Lung (tissue), 12 donors: ENCODE data around the gene TLR7. TPM values are rescaled to one million over a fixed set of nuclear protein-coding genes. Genes with fewer than 3 reads are reported as not detected.
A peak's percentile ranks its signal among the peaks of the same experiment; 100 is the strongest.

ENCODE experiments used
- ATAC-seq: fragments of 200-7000 bp; cut with Tn5 transposase; one replicate; pipeline ENCODE4 v1.9.1; 2020; ENCODE audit warnings: moderate number of reproducible peaks; ENCODE audit not compliant: insufficient read depth, low FRiP score
- DNase-seq, 3 donors: peaks; one replicate each; pipeline ENCODE4 v3.0.0-alpha.2; 2013 to 2017
- H3K27ac ChIP-seq, 2 donors: one replicate each; pipeline ENCODE4 v1.5.1; 2013; ENCODE audit warnings: mild to moderate bottlenecking in 2 of 2, moderate library complexity in 2 of 2, control low read depth in 1 of 2, inconsistent platforms in 1 of 2, low read depth in 1 of 2, low read length in 1 of 2
- H3K27me3 ChIP-seq, 3 donors: one replicate each; pipeline ENCODE4 v1.5.1; 2013; ENCODE audit warnings: low read length in 2 of 3; ENCODE audit not compliant: control insufficient read depth in 3 of 3, insufficient read depth in 3 of 3
- H3K36me3 ChIP-seq, 4 donors: one replicate each; pipeline ENCODE4 v1.5.1; 2013; ENCODE audit warnings: low read length in 4 of 4, mild to moderate bottlenecking in 1 of 4, moderate library complexity in 1 of 4; ENCODE audit not compliant: control insufficient read depth in 4 of 4, insufficient read depth in 4 of 4
- H3K4me1 ChIP-seq, 5 donors: one replicate each; pipeline ENCODE4 v1.5.1; 2013; ENCODE audit warnings: low read length in 5 of 5, mild to moderate bottlenecking in 2 of 5, moderate library complexity in 1 of 5; ENCODE audit not compliant: control insufficient read depth in 5 of 5, insufficient read depth in 5 of 5
- H3K4me3 ChIP-seq: one replicate; pipeline ENCODE4 v1.5.1; 2013; ENCODE audit warnings: mild to moderate bottlenecking, control low read depth, moderate library complexity
- H3K9ac ChIP-seq, 2 donors: one replicate each; pipeline ENCODE4 v1.5.1; 2013; ENCODE audit warnings: low read length in 2 of 2, control low read depth in 1 of 2; ENCODE audit not compliant: insufficient read depth in 1 of 2
- H3K9me3 ChIP-seq, 4 donors: one replicate each; pipeline ENCODE4 v1.5.1; 2013; ENCODE audit warnings: low read length in 3 of 4, mild to moderate bottlenecking in 1 of 4, moderate library complexity in 1 of 4; ENCODE audit not compliant: control insufficient read depth in 4 of 4, insufficient read depth in 3 of 4
- WGBS, 2 donors: extraction: QIAGEN DNeasy Blood & Tissue Kit; methylation state at CpG; one replicate each; pipeline ENCODE4 v1.1.7; 2013; 5-methylcytosine and 5-hydroxymethylcytosine counted together
- polyA plus RNA-seq, 2 donors: library from polyadenylated mRNA; stranded (reverse); fragments of 200-250 nt; gene quantifications; one replicate each; pipeline ENCODE4 v1.2.1, GENCODE V29; 2013
- total RNA-seq, 2 donors: library from RNA; depleted of rRNA in 1 of 2; stranded (reverse); fragments of >200 nt in 1 of 2; gene quantifications; one replicate each; pipeline ENCODE4 v1.2.1, GENCODE V29; 2014 to 2021
- TF ChIP-seq, protein P1 (sequence below): IDR thresholded peaks from 2 replicates; pipeline ENCODE4 v1.5.1; 2012; ENCODE audit warnings: mild to moderate bottlenecking; ENCODE audit errors: control extremely low read depth, extremely low read depth
- donor health status: control.
- donor health status: control.
- donor health status: Bipolar disorder and iron deficiency.
- donor health status: healthy.
- donor health status: DM: yes; HTN: yes; CAD: no.

Gene TLR7
- total and polyA plus RNA-seq, 4 donors = 0.26 to 3.5 (median 0.80) TPM

DNA sequence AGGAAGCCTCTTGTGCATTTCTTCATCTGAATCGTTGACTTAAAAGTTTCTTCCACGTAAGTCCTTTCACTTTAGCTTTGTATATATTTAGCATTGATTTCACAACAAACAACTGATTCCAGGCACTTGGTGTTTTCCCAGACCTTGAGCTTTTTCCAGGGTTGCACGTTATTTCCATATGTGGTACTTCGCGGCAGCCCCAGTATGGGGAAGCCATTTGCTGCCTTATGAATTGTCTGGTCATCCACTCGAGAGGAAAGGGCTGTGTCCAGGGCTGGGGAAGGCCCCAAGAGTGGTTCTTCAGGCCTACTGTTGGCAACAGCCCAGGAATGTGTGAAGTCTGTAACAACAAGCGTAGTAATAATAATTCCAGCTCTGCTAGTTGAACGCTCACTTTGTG lies 36.8 kb downstream of the TLR7 start:
- Histone ChIP-seq H3K9ac (no peak overlapping the region), H3K27ac (no peak overlapping the region), H3K36me3 (no peaks in the 10 kb centered on the region), H3K4me1 (no peaks in the 10 kb centered on the region), H3K27me3 (peaks cover 0 to 10% (median 9%) of the 10 kb centered on the region in 3 donors), H3K4me3 (no peak overlapping the region), H3K9me3 (no peaks in the 10 kb centered on the region)
- 54 to 65% methylated on average over 8 of the region's 8 CpGs for WGBS, 2 donors
- TF ChIP-seq, protein P1, sequence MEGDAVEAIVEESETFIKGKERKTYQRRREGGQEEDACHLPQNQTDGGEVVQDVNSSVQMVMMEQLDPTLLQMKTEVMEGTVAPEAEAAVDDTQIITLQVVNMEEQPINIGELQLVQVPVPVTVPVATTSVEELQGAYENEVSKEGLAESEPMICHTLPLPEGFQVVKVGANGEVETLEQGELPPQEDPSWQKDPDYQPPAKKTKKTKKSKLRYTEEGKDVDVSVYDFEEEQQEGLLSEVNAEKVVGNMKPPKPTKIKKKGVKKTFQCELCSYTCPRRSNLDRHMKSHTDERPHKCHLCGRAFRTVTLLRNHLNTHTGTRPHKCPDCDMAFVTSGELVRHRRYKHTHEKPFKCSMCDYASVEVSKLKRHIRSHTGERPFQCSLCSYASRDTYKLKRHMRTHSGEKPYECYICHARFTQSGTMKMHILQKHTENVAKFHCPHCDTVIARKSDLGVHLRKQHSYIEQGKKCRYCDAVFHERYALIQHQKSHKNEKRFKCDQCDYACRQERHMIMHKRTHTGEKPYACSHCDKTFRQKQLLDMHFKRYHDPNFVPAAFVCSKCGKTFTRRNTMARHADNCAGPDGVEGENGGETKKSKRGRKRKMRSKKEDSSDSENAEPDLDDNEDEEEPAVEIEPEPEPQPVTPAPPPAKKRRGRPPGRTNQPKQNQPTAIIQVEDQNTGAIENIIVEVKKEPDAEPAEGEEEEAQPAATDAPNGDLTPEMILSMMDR = no peak
- DNase-seq (peak; percentile 27 to 43 (median 33)), ATAC-seq (no peak)

DNA sequence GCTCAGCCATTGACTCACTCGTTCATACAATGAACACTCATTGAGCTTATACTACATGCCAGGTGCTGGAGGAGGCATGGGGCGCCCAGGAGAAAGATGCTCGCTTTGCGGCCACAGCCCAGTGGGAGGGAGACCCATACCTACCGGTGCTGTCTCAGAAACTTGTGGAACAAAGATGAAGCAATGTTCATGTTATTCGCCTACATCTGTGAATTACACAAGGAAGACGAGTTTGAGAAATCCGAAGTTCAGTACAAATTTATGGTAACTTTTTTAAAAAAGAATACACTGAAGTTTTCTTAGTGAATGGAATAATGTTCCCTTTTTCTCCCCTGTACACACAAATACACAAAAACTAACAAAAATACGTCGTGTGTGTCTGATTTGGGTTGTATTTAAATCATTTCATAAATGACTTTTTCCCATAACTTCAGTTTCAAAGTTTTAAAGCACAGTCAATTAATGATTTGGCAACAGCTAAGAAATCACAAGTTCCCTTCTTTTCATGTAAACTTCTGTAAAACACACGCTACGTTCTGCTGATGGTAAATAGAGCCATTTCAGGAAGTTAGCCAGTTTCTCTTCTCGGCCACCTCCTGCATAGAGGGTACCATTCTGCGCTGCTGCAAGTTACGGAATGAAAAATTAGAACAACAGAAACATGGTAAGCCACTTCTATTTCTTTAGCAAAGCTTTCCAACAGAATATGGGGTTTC lies 39.3 kb downstream of the TLR7 start, which contains the start of gene TLR8:
TLR8 (plus strand) TSS at position 575 of the 716 bp plus-strand sequence; CDS start at position 662, 87 bp downstream.
- H3K27ac ChIP-seq = no peak within 1 kb of the TSS
- H3K27me3 ChIP-seq = peaks cover 0 to 9% (median 5%) of the 10 kb centered on the region in 3 donors
- DNase-seq (peak in 2 of 3 donors; percentile 15 to 23), ATAC-seq (no peak)
- H3K9ac ChIP-seq = no peak within 1 kb of the TSS
- TF ChIP-seq, protein P1 = no peak
- no peak within 1 kb of the TSS for H3K4me3 ChIP-seq
- no peaks in the 10 kb centered on the region for H3K4me1 ChIP-seq
- H3K9me3 ChIP-seq = no peaks in the 10 kb centered on the region
- 40 to 72% methylated on average over 15 of the region's 15 CpGs for WGBS, 2 donors
- no peaks in the 10 kb centered on the region for H3K36me3 ChIP-seq

DNA sequence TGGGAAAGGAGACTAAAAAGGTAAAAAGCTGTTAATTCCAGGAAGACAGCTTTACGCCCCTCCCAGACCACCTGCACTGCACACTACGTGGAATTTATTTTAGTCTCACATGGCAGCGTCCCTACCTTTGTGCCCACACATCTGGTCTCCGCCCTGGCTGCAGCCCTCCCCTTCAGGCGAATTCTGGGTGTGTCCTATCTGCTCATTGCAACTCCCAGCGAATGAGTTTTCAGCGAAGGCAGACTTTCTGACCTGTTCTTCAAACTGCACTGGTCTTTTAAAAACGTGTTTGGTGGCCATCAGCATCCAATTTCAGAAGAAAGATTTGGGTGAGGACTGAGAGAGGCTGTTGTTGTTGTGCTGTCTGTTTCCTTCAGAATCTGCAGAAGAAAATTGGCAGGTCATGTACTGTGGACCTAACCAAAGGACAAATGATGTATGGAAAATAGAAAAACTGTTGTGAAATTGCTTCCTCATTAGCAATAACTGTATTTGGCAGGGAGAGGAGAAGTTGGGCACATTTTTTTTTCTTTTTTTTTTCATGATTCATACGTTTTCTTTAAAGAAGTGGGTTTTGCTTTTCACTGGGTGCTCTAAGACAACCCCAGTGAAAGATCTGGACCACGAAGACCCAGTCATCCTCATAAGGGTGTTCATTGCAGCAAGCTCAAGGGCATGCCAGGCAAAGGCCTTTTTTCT lies 43.7 kb downstream of the TLR7 start:
- Histone ChIP-seq H3K4me3 (no peak overlapping the region), H3K27ac (no peak overlapping the region), H3K36me3 (no peaks in the 10 kb centered on the region), H3K9ac (no peak overlapping the region), H3K4me1 (no peaks in the 10 kb centered on the region), H3K9me3 (peaks cover 0 to 2% (median 0%) of the 10 kb centered on the region in 4 donors), H3K27me3 (peaks cover 0 to 12% (median 2%) of the 10 kb centered on the region in 3 donors)
- WGBS, 2 donors = 38 to 47% methylated on average over 10 of the region's 10 CpGs
- DNase-seq (no peak), ATAC-seq (no peak)
- TF ChIP-seq, protein P1 = no peak
